ENCODE measurements around the gene MPP3.
A peak's percentile ranks its signal among the peaks of the same experiment; 100 is the strongest.
"Not testable (repeated sequence)": the region's sequence is repeated elsewhere in the genome, so short reads cannot be mapped to it uniquely, and the experiment has no call there.

MPP3 gene

GRCh38 chr17:43860077-43860725 lies 27.3 kb upstream of the MPP3 start:
- DNase-seq: no peak

- DNase-seq: no peak
These were observed 25.1 kb upstream of the MPP3 start for GRCh38 chr17:43857957-43858600.

GRCh38 chr17:43857141-43857540 lies 24.2 kb upstream of the MPP3 start:
- no peak for DNase-seq

- no peak for DNase-seq
These were observed 23.2 kb upstream of the MPP3 start for GRCh38 chr17:43856141-43856540.

- no peak for DNase-seq
These were observed 22.1 kb upstream of the MPP3 start for GRCh38 chr17:43855061-43855460.

GRCh38 chr17:43854498-43854897 lies 21.6 kb upstream of the MPP3 start:
- no peak for DNase-seq

- no peak for DNase-seq
These were observed 20.6 kb upstream of the MPP3 start for GRCh38 chr17:43853546-43853945.

GRCh38 chr17:43852571-43852970 lies 19.6 kb upstream of the MPP3 start:
- DNase-seq: no peak

GRCh38 chr17:43849116-43849515 lies 16.2 kb upstream of the MPP3 start:
- no peak for DNase-seq

- no peak for DNase-seq
These were observed 15.7 kb upstream of the MPP3 start for GRCh38 chr17:43848601-43849000.

GRCh38 chr17:43846963-43847371 lies 14.0 kb upstream of the MPP3 start, which contains the start of gene CD300LG:
CD300LG (plus strand) TSS chr17:43847176; CDS start chr17:43847217, 41 bp downstream.
- DNase-seq: no peak

GRCh38 chr17:43846221-43846712 lies 13.3 kb upstream of the MPP3 start:
- peak; percentile 10 for DNase-seq

GRCh38 chr17:43845766-43846165 lies 12.8 kb upstream of the MPP3 start:
- DNase-seq: no peak

GRCh38 chr17:43844241-43844640 lies 11.3 kb upstream of the MPP3 start:
- no peak for DNase-seq

GRCh38 chr17:43842975-43843325 lies 10.0 kb upstream of the MPP3 start:
- DNase-seq: no peak

- not testable (repeated sequence) for DNase-seq
These were observed 9.4 kb upstream of the MPP3 start for GRCh38 chr17:43842091-43842974.

- DNase-seq: no peak
These were observed 8.3 kb upstream of the MPP3 start for GRCh38 chr17:43841282-43841681.

GRCh38 chr17:43840814-43841213 lies 7.9 kb upstream of the MPP3 start:
- DNase-seq: no peak

- peak; percentile 91 for DNase-seq
These were observed 6.7 kb upstream of the MPP3 start for GRCh38 chr17:43839670-43840108.

- DNase-seq: no peak
These were observed 1.2 kb upstream of the MPP3 start for GRCh38 chr17:43834106-43834505.

GRCh38 chr17:43832168-43832975 lies 574 bp downstream of the MPP3 start:
- DNase-seq: peak; percentile 7

- no peak for DNase-seq
These were observed 1.3 kb downstream of the MPP3 start for GRCh38 chr17:43831633-43832032.
